22Rv1 (cell line): ENCODE measurements around the gene JPH3.

Experiments
- H3K27ac ChIP-seq: fragments of 450-650 bp; 2 replicates; pipeline ENCODE4 v1.5.1; 2017
- CTCF ChIP-seq: fragments of 450-650 bp; IDR thresholded peaks from 2 replicates; pipeline ENCODE4 v1.5.1; 2017; ENCODE audit warnings: mild to moderate bottlenecking
- ZFX ChIP-seq: fragments of 450-650 bp; IDR thresholded peaks from 2 replicates; pipeline ENCODE4 v1.6.1; 2017; ENCODE audit warnings: antibody characterized with exemption, borderline replicate concordance

JPH3 gene

GRCh38 chr16:87708881-87709638, 106.8 kb downstream of the JPH3 start:
- TF ChIP-seq CTCF (no peak), ZFX (no peak)

GRCh38 chr16:87709677-87710076, 107.4 kb downstream of the JPH3 start:
- TF ChIP-seq CTCF (no peak), ZFX (no peak)
- no peak overlapping the region for H3K27ac ChIP-seq

More at GRCh38 chr16:87708881-87709638, 106.8 kb downstream of the JPH3 start:
- no peak overlapping the region for H3K27ac ChIP-seq

GRCh38 chr16:87710887-87711286, 108.6 kb downstream of the JPH3 start:
- TF ChIP-seq CTCF (no peak), ZFX (no peak)
- H3K27ac ChIP-seq = no peak overlapping the region

GRCh38 chr16:87712184-87712762, 110.0 kb downstream of the JPH3 start:
- no peak overlapping the region for H3K27ac ChIP-seq
- TF ChIP-seq ZFX (no peak), CTCF (no peak)

- no peak overlapping the region for H3K27ac ChIP-seq
Observed at GRCh38 chr16:87713451-87714229, 111.3 kb downstream of the JPH3 start.

GRCh38 chr16:87715231-87715630, 112.9 kb downstream of the JPH3 start:
- TF ChIP-seq ZFX = no peak
- TF ChIP-seq CTCF = no peak
- no peak overlapping the region for H3K27ac ChIP-seq

More at GRCh38 chr16:87713451-87714229, 111.3 kb downstream of the JPH3 start:
- no peak for TF ChIP-seq ZFX
- no peak for TF ChIP-seq CTCF
